GM19395 (cell line): ENCODE results near the gene TAS2R4.
"Not testable (repeated sequence)": the region's sequence is repeated elsewhere in the genome, so short reads cannot be mapped to it uniquely, and the experiment has no call there.

Source experiments
- ATAC-seq: cut with Tn5 transposase; IDR thresholded peaks from one replicate; pipeline ENCODE4 v1.9.1; 2021; ENCODE audit warnings: mild to moderate bottlenecking, moderate library complexity; ENCODE audit not compliant: unreplicated experiment

TAS2R4 gene, protein sequence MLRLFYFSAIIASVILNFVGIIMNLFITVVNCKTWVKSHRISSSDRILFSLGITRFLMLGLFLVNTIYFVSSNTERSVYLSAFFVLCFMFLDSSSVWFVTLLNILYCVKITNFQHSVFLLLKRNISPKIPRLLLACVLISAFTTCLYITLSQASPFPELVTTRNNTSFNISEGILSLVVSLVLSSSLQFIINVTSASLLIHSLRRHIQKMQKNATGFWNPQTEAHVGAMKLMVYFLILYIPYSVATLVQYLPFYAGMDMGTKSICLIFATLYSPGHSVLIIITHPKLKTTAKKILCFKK

DNA sequence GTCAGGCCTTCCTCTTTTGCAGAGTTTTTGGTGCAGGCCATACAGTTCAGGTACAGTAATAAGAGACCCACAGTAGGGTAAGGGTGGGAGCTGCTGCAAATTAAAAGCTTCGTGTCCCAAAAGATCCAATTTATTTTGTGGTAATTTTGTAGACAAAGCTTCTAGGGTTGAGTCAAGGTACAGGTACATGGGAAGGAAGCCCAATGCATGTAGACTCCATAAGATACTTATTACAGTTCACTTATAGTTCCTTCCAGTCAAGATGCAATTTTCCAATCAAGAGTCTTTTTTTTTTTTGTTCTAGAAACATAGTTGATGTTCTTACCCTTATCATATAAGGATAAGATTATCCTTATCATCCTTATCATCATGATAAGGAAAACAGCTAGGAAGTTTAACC, at the start of gene TAS2R4:
TAS2R4 (plus strand) TSS at position 301 of the 400 bp plus-strand sequence. CDS start 1,815 bp downstream, outside the sequence.
- no peak for ATAC-seq

DNA sequence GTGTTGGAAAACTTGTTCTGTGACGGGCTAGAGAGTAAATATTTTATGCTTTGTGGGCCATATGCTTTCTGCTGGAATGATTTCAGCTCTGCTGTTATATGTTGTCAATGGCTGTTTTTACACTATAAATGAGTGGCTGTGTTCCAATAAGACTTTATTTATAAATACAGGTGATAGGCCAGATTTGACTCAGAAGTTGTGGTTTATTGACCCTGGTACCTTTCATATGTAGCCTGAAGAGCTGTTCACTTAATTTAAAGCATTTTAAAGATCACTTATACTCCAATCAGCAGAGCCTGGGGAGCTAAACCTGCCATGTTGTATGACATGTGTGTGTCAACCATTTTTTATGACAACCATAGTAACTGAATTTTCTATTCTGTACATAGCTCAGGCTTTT, 47.5 kb upstream of the TAS2R4 start:
- ATAC-seq: no peak

DNA sequence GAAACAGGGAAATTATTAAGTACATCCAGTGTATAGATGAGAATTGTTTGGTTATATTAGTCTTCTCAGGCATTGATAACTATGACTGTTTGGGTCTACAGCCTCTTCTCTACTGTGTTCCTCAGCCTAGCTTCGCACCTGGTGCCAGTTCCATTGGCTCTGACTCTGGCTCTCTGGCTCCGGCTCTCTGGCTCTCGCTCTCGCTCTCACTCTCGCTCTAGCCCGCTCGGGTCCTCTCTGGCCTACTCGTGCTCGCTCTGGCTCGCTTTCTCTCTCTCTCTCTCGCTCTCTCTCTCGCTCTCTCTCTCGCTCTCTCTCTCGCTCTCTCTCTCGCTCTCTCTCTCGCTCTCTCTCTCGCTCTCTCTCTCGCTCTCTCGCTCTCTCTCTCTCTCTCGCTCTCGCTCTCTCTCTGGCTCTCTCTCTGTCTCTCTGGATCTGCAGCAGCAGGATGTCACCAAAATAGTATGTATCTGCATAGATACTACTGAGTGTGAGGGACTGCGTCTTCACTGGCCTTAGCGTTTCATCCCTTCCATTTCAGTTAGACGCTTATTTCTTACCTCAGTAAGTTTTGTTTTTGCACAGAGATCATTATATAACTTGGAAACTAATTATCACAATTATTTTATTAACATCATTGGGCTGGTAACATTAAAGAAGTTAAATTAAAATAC, 44.9 kb upstream of the TAS2R4 start:
- no peak for ATAC-seq

DNA sequence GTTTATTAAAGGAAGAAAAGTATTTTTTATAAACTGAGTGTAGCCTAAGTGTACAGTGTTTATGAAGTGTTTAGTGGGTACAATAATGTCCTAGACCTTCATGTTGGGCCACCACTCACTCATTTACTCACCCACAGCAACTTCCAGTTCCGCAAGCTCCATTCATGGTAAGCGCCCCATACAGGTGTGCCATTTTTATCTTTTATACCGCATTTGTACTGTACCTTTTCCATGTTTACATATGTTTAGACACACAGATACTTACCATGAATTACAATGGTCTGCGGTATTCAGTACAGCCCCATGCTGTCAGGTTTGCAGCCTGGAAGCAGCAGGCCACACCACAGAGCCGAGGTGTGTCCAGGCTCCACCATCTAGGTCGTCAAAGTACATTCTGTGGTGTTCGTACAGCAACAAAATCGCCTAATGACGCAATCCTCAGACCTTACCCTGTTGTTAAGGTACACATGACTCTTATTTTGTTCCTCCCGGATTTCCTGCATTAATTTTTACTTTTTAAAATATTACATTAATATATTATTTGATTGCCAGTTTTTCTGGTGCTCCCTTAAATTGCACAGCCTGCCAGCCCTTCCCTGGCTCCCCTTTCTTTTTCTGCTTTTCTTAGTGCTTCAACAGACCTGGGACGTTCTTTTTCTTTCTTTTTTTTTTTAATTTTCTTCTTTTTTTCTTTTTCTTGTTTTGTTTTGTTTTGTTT, 39.2 kb upstream of the TAS2R4 start:
- no peak for ATAC-seq

DNA sequence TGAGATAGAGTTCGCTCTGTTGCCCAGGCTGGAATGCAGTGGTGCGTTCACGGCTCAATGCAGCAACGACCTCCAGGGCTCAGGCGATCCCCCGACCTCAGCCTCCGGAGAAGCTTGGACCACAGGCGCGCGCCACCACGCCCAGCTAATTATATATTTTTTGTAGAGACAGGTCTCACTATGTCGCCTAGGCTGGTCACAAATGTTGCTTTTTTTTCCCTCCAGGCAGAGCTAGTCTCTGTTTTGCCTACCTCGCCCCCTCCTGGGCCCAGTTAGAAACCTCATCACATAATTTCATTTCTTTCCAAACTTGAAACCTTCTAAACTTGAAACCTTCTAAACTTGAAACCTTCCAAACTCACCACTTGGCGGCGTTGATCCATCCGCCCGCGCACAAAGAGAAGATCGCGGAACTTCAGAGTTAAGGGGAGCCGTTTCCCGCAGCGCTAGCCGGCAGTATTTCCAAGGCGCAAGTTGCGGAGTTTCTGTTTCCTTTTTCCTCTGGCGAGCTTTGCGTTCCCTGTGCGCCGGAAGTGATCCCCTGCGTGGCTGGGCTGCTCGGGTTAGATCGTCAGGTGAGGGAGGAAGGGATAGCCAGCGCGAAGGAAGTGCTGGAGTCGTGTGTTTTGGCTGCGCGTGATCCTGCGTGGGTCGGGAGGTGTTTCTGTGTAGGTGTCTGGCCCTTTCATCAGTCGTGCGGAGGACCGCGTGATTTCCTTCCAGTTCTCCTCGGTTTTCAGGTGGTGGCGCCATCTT, 38.5 kb upstream of the TAS2R4 start, which contains the start of gene SSBP1:
SSBP1 (plus strand) TSS at position 523 of the 756 bp plus-strand sequence. CDS start 809 bp downstream, outside the sequence.
- peak; percentile 92 for ATAC-seq

DNA sequence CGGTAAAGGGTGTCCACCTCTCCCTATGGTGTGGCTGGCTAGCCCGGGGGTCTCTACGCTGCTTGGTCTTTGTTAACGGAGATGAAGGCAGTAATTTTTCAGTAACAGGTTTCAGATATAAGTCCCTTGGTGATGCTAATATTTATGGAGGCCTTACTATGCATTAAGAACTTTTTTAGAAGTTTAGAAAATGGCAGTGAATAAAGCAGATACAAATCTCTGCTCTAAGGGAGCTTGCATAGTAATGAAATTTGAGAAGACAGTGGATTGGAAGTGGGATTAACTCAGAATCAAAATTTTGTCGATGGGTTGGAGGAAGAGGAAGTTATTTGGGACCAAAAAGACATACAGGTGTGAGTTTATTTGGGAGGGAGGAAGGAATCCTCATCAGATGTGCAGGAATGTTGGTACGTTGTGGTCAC, 37.9 kb upstream of the TAS2R4 start:
- ATAC-seq: no peak

DNA sequence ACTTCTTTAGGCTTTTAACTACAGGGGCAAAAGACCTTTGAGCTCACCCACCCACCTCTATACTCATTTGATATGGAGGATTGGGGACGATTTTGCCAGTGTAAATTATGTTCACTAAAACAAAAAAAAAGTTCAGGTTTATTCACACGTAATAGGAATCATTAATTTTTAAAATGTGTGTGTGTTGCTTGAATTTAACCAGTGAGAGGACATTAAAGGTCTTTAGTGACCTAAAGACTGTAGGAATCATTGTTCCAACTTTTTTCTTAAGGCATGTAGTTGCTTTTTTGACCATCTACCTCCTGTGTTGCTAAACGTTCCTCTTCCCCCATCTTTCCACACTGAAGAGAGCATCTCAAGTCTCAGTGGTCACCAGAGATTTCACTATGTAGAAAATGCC, 37.2 kb upstream of the TAS2R4 start:
- no peak for ATAC-seq

DNA sequence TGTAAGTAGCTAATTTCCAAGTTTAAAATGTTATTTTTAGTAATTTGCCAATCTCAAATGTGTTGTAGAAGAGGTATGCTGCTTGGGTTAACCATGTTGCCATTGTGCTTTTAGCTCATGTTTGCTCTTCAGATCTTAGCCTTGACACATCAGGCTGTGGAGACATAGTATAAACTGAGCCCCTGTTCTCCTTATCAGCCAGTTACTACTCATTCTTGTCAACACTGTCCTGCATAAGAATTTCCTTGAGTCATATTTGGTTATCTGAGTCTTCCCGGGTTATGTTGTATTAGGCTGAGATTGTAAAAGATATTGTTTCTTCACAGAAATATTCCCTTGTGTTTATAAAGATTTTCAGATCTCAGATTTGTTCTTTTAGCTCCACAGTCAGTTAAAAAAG, 34.2 kb upstream of the TAS2R4 start:
- ATAC-seq: no peak

DNA sequence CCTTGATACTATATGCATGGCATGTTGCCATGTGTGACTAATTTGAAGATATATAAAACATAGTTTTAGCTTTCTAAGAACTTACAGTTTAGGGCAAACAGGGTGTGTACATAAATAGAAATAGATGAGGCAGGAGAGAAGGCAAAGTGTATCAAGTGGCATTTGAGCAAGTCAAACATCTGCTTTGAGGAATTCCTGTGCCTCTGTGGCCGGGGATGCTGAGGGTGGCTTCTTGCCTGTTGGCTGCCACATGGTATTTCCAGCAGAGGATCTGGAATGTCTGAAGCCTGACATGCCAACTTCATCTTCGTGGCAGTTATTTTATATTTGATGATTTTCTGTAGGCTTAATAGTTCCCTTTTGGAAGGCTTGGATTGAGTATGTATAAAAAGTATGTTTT, 32.3 kb upstream of the TAS2R4 start:
- ATAC-seq: no peak

DNA sequence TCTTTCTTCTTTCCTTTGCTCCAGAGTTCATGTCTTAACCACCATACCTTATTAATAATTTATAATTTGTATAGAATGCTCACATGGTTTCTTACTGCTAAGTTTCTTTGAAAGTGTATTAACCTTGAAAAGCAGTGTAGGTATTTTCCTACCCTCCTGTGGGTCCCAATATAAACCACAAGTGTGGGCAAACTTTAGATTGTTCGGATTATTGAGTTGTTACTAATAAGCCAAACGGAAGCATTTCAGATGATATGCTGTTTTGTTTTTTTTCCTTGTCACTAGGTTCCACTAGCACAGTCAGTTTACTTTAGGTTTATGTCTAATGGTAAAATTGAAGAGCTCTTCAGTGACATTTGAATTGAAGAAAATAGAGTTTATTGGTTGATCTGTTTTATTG, 28.1 kb upstream of the TAS2R4 start:
- no peak for ATAC-seq

DNA sequence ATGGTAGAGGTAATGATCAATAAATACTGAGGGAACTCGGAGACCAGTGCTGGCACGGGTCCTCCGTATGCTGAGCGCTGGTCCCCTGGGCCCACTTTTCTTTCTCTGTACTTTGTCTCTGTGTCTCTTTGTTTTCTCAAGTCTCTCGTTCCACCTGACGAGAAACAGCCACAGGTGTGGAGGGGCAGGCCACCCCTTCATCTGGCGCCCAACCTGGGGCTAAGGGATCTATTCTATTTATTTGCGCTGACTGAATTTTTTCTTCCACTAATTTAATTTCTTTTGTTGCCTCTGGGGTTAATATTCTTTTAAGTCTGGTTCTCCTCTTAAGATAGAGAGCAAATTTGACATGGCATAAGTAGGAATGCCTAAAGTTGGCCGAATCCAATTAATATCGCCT, 24.6 kb upstream of the TAS2R4 start:
- not testable (repeated sequence) for ATAC-seq

DNA sequence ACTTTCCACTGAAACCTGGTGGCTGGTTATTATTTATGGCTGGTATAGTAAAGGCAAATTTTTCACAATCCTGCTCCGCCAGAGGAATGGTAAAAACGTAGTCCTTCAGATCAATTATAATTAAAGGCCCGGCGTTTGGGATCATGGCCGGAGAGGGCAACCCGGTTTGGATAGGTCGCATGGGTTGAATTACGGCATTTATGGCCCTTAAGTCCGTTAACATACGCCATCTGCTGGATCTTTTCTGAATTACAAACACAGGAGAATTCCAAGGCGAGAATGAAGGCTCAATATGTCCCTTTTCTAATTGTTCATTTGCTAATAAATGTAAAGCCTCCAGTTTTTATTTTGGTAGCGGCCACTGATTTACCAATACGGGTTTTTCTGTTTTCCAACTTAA, 23.8 kb upstream of the TAS2R4 start:
- ATAC-seq: no peak

DNA sequence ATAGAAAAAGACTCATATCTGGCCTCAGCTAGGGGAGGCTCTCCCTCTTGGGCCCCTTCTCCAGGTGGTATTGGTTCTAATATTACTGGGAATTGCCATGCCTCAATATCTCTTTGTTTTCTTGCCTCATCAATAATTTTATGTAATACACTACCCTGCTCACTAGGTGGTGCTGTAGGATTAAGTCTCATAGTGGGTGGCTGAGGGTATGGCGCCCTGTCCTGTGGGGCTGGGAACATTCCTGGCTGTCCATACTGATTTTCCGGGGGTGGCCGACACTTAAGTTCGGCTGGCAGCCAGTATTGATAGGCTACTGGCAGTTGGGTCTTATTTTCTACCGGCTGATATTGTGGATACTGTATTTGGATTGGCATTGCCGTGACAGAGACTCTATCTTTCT, 21.5 kb upstream of the TAS2R4 start:
- no peak for ATAC-seq

DNA sequence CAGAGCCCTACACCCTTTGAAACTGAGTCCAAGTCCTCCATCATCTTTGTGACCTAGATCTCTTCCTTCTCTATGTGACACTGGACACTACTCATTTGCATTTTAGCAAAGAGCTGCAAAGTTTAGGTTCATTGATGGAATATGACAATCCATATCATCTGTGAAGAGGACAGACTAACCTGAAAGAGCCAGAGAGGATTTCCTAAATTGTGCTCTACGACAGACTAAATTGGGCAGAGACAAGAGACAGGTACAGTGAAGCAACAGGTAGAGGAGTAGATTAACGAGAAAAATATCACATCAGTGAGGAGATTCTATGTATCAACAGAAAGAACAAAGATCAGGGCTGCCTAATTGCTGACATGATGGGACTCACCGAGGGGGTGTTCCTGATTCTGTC, 12.7 kb upstream of the TAS2R4 start, which contains the start of gene TAS2R3:
TAS2R3 (plus strand) TSS at position 301 of the 400 bp plus-strand sequence; CDS start at position 363, 62 bp downstream.
- ATAC-seq: no peak

DNA sequence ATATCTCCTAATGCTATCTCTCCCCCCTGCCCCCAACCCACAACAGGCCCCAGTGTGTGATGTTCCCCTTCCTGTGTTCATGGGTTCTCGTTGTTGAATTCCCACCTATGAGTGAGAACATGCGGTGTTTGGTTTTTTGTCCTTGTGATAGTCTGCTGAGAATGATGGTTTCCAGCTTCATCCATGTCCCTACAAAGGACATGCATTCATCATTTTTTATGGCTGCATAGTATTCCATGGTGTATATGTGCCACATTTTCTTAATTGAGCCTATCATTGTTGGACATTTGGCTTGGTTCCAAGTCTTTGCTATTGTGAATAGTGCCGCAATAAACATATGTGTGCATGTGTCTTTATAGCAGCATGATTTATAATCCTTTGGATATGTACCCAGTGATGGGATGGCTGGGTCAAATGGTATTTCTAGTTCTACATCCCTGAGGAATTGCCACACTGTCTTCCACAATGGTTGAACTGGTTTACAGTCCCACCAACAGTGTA, 6.3 kb upstream of the TAS2R4 start:
- not testable (repeated sequence) for ATAC-seq

DNA sequence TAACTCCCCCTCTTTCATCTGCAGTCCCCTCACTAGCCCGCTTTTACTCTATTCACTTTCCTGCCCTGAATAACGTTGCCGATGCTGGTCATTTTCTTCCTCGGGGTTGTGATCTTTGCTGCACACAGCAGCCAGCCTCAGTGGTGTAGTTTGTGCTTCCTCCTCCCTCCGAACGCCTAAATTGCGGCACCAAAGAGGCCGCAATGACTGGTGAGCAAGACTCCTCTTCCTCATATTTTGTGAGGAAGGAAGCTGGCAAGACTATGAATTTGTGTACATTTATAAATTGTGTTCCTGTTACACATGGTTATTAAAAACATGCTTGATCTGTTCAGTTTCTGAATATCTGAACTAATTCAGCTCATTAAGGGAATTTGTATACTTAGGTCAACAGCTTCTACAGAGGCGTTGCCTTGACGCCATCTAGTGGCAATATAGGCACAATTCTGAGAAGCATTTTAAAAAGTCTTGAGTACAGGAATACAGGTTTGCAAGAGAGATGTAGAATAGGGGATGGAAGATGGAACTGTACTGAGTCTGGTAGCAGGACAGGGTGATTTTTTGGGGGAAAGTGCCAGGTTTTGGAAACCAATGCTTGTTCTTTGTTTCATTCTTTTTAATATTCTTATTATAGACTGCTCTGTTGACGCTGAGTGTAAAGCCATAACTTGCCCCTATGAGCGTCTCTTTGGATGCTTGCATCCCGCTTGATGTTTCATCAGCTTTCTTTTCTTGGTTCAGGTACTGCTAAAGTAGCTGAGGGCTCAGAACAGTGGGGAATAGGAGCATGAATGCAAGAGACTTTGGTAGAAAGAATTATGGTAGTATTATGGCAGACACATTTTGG, 9.5 kb downstream of the TAS2R4 start:
- peak; percentile 75 for ATAC-seq

DNA sequence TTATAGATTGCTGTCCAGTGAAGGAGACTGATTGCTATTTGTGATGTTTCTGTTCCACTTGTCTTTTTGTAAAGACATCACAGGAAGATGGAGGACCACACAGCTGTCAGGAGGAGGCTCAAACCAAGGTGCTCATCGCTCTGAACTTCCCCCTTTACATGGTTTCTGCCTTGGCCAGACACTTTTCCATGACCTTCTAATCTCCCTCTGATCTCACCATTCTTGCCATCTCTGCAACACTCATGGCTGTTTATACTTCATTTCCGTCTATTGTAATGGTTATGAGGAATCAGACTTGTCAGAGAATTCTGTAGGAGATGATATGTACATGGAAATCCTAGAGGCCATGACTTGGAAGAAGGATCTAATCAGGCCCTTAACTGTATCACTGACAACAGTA, 11.8 kb downstream of the TAS2R4 start:
- ATAC-seq: no peak

DNA sequence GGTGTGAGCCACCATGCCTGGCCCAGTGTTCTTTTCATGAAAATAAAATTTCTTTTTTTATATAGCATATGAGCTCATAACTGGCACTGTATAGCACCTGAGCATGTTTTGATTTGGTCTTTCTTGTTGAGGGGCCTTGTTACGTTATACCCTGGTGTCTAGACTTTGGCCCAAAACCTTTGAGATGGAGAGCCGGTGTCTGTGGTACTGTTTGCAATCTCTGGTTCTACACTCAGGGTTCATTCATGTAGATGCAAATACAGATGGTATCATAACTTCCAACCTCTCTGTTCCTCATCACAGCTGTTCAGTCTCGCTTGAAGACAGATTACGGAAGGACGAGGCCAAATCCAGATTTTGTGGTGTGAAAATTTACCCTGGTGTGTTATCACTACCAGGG, 13.4 kb downstream of the TAS2R4 start, which contains the start of gene TAS2R5:
TAS2R5 (plus strand) TSS at position 301 of the 400 bp plus-strand sequence. CDS start 145 bp downstream, outside the sequence.
- ATAC-seq: no peak

DNA sequence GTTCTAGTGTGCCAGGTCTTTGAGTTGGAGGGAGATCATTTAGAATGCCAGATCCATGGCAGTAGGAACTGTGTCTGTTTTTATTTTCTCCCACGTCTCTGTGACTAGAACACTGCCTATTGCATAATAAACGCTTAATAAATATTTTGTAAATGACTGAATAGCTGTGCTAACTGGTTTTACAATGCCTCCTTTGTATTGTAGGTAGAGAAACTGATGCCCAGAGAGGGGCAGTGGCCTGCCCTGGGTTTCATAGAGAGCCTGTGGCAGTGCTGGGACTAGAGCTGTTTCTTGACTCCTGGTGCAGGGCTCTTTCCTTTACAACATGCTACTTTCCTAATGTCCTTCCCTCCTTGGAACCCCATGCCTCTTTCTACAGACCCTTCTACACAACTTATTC, 16.1 kb downstream of the TAS2R4 start:
- ATAC-seq: no peak

DNA sequence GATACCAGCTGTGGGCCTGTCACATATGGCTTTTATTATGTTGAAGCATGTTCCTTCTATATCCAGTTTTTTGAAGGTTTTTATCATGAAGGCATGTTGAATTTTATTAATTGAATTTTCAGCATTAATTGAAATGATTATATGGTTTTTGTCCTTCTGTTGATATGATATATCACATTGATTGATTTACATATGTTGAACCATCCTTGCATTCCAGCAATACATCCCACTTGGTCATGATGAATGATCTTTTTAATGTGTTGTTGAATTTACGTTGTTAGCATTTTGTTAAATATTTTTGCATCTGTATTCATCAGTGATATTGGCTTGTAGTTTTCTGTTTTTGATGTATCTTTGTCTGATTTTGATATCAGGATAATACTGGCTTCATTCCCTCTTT, 43.6 kb downstream of the TAS2R4 start:
- no peak for ATAC-seq
